Osteocyte (in vitro differentiated cells): ENCODE data around the gene SLC35A5. TPM values are rescaled to one million over a fixed set of nuclear protein-coding genes. Genes with fewer than 3 reads are reported as not detected.
A peak's percentile ranks its signal among the peaks of the same experiment; 100 is the strongest.

ENCODE experiments used
- DNase-seq: peaks from one replicate; pipeline ENCODE4 v3.0.0; 2021; ENCODE audit warnings: mixed read lengths; ENCODE audit not compliant: unreplicated experiment; ENCODE audit errors: extremely low spot score
- H3K27ac Mint-ChIP-seq: one replicate; pipeline ENCODE4 v1.8.0; 2021; ENCODE audit warnings: mild to moderate bottlenecking, mixed read lengths; ENCODE audit not compliant: unreplicated experiment
- H3K27me3 Mint-ChIP-seq: one replicate; pipeline ENCODE4 v1.8.0; 2021; ENCODE audit warnings: mixed read lengths; ENCODE audit not compliant: unreplicated experiment
- H3K36me3 Mint-ChIP-seq: one replicate; pipeline ENCODE4 v1.8.0; 2021; ENCODE audit warnings: mixed read lengths; ENCODE audit not compliant: unreplicated experiment
- H3K4me1 Mint-ChIP-seq: one replicate; pipeline ENCODE4 v1.8.0; 2021; ENCODE audit warnings: mixed read lengths; ENCODE audit not compliant: unreplicated experiment
- H3K4me3 Mint-ChIP-seq: one replicate; pipeline ENCODE4 v1.8.0; 2021; ENCODE audit warnings: mild to moderate bottlenecking, moderate library complexity, mixed read lengths; ENCODE audit not compliant: unreplicated experiment
- H3K9me3 Mint-ChIP-seq: one replicate; pipeline ENCODE4 v1.8.0; 2021; ENCODE audit warnings: mixed read lengths; ENCODE audit not compliant: unreplicated experiment
- total RNA-seq: library from RNA; stranded (reverse); gene quantifications from 2 replicates; pipeline ENCODE4 v1.2.1, GENCODE V29; 2021
- TF ChIP-seq, protein P1 (sequence below): fragments of 200-600 bp; sonication (generic); IDR thresholded peaks from 2 replicates; pipeline ENCODE4 v1.5.0; 2021; ENCODE audit warnings: antibody characterized with exemption, mild to moderate bottlenecking, moderate library complexity

SLC35A5 gene
- total RNA-seq, 1 donor from 2014 or later = 51.6 TPM

GRCh38 chr3:112579697-112580096, 17.9 kb downstream of the SLC35A5 start:
- H3K36me3 Mint-ChIP-seq = peaks cover 31% of the 10 kb centered on the region
- H3K4me1 Mint-ChIP-seq = peaks cover 2% of the 10 kb centered on the region
- no peak for DNase-seq
- TF ChIP-seq, protein P1, sequence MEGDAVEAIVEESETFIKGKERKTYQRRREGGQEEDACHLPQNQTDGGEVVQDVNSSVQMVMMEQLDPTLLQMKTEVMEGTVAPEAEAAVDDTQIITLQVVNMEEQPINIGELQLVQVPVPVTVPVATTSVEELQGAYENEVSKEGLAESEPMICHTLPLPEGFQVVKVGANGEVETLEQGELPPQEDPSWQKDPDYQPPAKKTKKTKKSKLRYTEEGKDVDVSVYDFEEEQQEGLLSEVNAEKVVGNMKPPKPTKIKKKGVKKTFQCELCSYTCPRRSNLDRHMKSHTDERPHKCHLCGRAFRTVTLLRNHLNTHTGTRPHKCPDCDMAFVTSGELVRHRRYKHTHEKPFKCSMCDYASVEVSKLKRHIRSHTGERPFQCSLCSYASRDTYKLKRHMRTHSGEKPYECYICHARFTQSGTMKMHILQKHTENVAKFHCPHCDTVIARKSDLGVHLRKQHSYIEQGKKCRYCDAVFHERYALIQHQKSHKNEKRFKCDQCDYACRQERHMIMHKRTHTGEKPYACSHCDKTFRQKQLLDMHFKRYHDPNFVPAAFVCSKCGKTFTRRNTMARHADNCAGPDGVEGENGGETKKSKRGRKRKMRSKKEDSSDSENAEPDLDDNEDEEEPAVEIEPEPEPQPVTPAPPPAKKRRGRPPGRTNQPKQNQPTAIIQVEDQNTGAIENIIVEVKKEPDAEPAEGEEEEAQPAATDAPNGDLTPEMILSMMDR = no peak
- no peak overlapping the region for H3K27ac Mint-ChIP-seq
- no peak overlapping the region for H3K4me3 Mint-ChIP-seq
- no peaks in the 10 kb centered on the region for H3K9me3 Mint-ChIP-seq
- no peaks in the 10 kb centered on the region for H3K27me3 Mint-ChIP-seq

DNA sequence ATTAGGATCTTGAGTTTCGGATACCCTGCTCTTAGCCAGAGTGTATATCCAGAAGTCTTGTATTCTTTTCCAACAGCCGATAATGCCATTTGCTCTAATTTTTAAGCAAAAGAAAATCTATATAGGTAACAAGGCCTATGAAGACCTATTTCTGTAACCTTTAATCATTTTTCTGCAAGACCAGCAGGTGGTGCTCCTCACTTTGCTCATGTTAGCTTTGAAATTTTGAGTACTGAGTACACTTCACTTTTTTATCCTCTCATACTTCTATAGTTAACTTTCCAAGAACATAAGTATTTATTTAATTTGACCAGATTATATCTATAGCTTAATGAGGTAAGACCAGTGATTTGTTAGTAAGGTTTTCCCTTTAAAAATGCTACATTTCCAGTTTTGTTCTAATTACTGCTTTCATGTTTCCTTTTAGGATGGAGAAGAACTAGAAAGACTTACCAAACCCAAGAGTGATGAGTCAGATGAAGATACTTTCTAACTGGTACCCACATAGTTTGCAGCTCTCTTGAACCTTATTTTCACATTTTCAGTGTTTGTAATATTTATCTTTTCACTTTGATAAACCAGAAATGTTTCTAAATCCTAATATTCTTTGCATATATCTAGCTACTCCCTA, 20.5 kb downstream of the SLC35A5 start:
- TF ChIP-seq, protein P1 = peak; percentile 74
- Mint-ChIP-seq H3K4me1 (peaks cover 2% of the 10 kb centered on the region), H3K4me3 (no peak overlapping the region), H3K27me3 (no peaks in the 10 kb centered on the region), H3K9me3 (no peaks in the 10 kb centered on the region), H3K27ac (peak overlapping the region; percentile 23), H3K36me3 (peaks cover 38% of the 10 kb centered on the region)
- no peak for DNase-seq

GRCh38 chr3:112583105-112583504, 21.3 kb downstream of the SLC35A5 start:
- no peak for DNase-seq
- TF ChIP-seq, protein P1 = no peak
- H3K4me1 Mint-ChIP-seq = peaks cover 2% of the 10 kb centered on the region
- no peaks in the 10 kb centered on the region for H3K27me3 Mint-ChIP-seq
- H3K27ac Mint-ChIP-seq = no peak overlapping the region
- H3K36me3 Mint-ChIP-seq = peaks cover 41% of the 10 kb centered on the region
- H3K9me3 Mint-ChIP-seq = no peaks in the 10 kb centered on the region
- H3K4me3 Mint-ChIP-seq = no peak overlapping the region

GRCh38 chr3:112585782-112586181, 23.9 kb downstream of the SLC35A5 start:
- no peak for DNase-seq

DNA sequence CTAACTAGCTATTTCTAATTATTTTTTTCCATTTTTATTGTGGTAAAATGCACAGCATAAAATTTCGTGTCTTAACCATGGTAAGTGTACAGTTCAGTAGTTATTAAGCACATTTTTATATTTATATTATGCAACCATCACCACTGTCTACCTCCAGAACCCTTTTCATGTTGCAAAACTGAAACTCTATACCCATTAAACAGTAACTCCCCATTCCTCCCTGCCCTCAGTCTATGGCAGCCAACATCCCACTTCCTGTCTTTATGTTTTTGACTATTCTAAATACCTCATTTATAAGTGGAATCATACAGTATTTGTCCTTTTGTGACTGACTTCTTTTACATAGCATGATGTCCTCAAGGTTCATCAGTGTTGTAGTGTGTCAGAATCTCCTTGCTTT, 25.5 kb downstream of the SLC35A5 start:
- Mint-ChIP-seq H3K4me3 (no peak overlapping the region), H3K27ac (no peak overlapping the region), H3K4me1 (peaks cover 1% of the 10 kb centered on the region), H3K27me3 (no peaks in the 10 kb centered on the region), H3K9me3 (no peaks in the 10 kb centered on the region), H3K36me3 (peaks cover 40% of the 10 kb centered on the region)
- no peak for DNase-seq
- TF ChIP-seq, protein P1 = no peak

More at GRCh38 chr3:112585782-112586181, 23.9 kb downstream of the SLC35A5 start:
- H3K27ac Mint-ChIP-seq = no peak overlapping the region
- peaks cover 43% of the 10 kb centered on the region for H3K36me3 Mint-ChIP-seq
- no peaks in the 10 kb centered on the region for H3K27me3 Mint-ChIP-seq
- no peaks in the 10 kb centered on the region for H3K9me3 Mint-ChIP-seq
- TF ChIP-seq, protein P1 = no peak
- peaks cover 2% of the 10 kb centered on the region for H3K4me1 Mint-ChIP-seq
- H3K4me3 Mint-ChIP-seq = no peak overlapping the region
